Cardiac muscle cell (in vitro differentiated cells and primary cell): ENCODE data around the gene LITAF. TPM values are rescaled to one million over a fixed set of nuclear protein-coding genes. Genes with fewer than 3 reads are reported as not detected.

Experiments used
- DNase-seq, 2 donors: peaks; one replicate each; pipeline versions ENCODE4 v3.0.0 to v3.0.0-alpha.2; 2010 to 2017; ENCODE audit warnings: low read depth in 1 of 2, low spot score in 1 of 2
- H3K27ac ChIP-seq: fragments of 200-600 bp; sonication (generic); 2 replicates; pipeline ENCODE4 v1.5.1; 2016
- H3K27me3 ChIP-seq: fragments of 200-600 bp; sonication (generic); 2 replicates; pipeline ENCODE4 v1.6.0; 2016; ENCODE audit warnings: control low read depth
- H3K36me3 ChIP-seq: fragments of 200-600 bp; sonication (generic); 2 replicates; pipeline ENCODE4 v1.5.1; 2016; ENCODE audit warnings: control low read depth
- H3K4me1 ChIP-seq: fragments of 200-600 bp; sonication (generic); 2 replicates; pipeline ENCODE4 v1.8.1; 2017; ENCODE audit warnings: low read depth, mild to moderate bottlenecking, mixed run types
- H3K4me3 ChIP-seq: fragments of 200-600 bp; sonication (generic); 2 replicates; pipeline ENCODE4 v1.5.1; 2016; ENCODE audit warnings: mild to moderate bottlenecking
- H3K9me3 ChIP-seq: fragments of 200-600 bp; sonication (generic); 2 replicates; pipeline ENCODE4 v1.5.1; 2017; ENCODE audit warnings: low read depth, mild to moderate bottlenecking, control low read depth
- CTCF ChIP-seq: IDR thresholded peaks from 2 replicates; pipeline ENCODE4 v1.5.1; 2012; ENCODE audit warnings: low read depth, mild to moderate bottlenecking, low read length
- polyA plus RNA-seq: library from polyadenylated mRNA; unstranded; fragments of >200 nt; fragmentation: Nextera tagmentation; extraction: Ambion mirVana; gene quantifications from 2 replicates; pipeline ENCODE4 v1.2.1, GENCODE V29; 2016
- total RNA-seq: library from RNA; depleted of rRNA; stranded (reverse); fragments of >200 nt; gene quantifications from 2 replicates; pipeline ENCODE4 v1.2.3, GENCODE V29; 2016

The LITAF gene
- total and polyA plus RNA-seq, 2 experiments from 2014 or later = 42.1 to 43.3 TPM

- TF ChIP-seq CTCF = no peak
- no peak for DNase-seq
- Histone ChIP-seq H3K4me1 (no peaks in the 10 kb centered on the region), H3K4me3 (no peak overlapping the region), H3K27me3 (peaks cover 28% of the 10 kb centered on the region), H3K36me3 (no peaks in the 10 kb centered on the region), H3K27ac (no peak overlapping the region), H3K9me3 (no peaks in the 10 kb centered on the region)
These were observed 62.5 kb downstream of the LITAF start for GRCh38 chr16:11524098-11524760.

- Histone ChIP-seq H3K27ac (no peak overlapping the region), H3K4me1 (no peaks in the 10 kb centered on the region), H3K9me3 (no peaks in the 10 kb centered on the region), H3K27me3 (peaks cover 13% of the 10 kb centered on the region), H3K36me3 (no peaks in the 10 kb centered on the region), H3K4me3 (no peak overlapping the region)
- no peak for TF ChIP-seq CTCF
- no peak for DNase-seq
These were observed 65.7 kb downstream of the LITAF start for GRCh38 chr16:11521055-11521454.

- H3K4me3 ChIP-seq = no peak overlapping the region
- no peaks in the 10 kb centered on the region for H3K36me3 ChIP-seq
- no peak for DNase-seq
- H3K27ac ChIP-seq = no peak overlapping the region
- no peaks in the 10 kb centered on the region for H3K9me3 ChIP-seq
- peaks cover 7% of the 10 kb centered on the region for H3K27me3 ChIP-seq
- TF ChIP-seq CTCF = no peak
- no peaks in the 10 kb centered on the region for H3K4me1 ChIP-seq
These were observed 66.3 kb downstream of the LITAF start for GRCh38 chr16:11520442-11520841.

GRCh38 chr16:11517961-11518360 is 68.8 kb downstream of the LITAF start:
- no peaks in the 10 kb centered on the region for H3K9me3 ChIP-seq
- no peaks in the 10 kb centered on the region for H3K36me3 ChIP-seq
- no peak for TF ChIP-seq CTCF
- no peaks in the 10 kb centered on the region for H3K4me1 ChIP-seq
- H3K27ac ChIP-seq = no peak overlapping the region
- no peak for DNase-seq
- no peak overlapping the region for H3K4me3 ChIP-seq
- no peaks in the 10 kb centered on the region for H3K27me3 ChIP-seq

GRCh38 chr16:11515540-11516430 is 70.9 kb downstream of the LITAF start:
- Histone ChIP-seq H3K36me3 (no peaks in the 10 kb centered on the region), H3K9me3 (no peaks in the 10 kb centered on the region), H3K27me3 (no peaks in the 10 kb centered on the region), H3K4me3 (no peak overlapping the region), H3K27ac (no peak overlapping the region), H3K4me1 (no peaks in the 10 kb centered on the region)
- DNase-seq = no peak
- TF ChIP-seq CTCF = no peak
